HG03060 (cell line): ENCODE data around the gene KIAA1217.

Experiments used
- ATAC-seq: cut with Tn5 transposase; IDR thresholded peaks from one replicate; pipeline ENCODE4 v1.9.1; 2021; ENCODE audit warnings: low read depth, moderate number of reproducible peaks; ENCODE audit not compliant: unreplicated experiment

KIAA1217 gene

GRCh38 chr10:24455447-24455846, 246.5 kb downstream of the KIAA1217 start:
- no peak for ATAC-seq

GRCh38 chr10:24456322-24456721, 247.4 kb downstream of the KIAA1217 start:
- no peak for ATAC-seq

- ATAC-seq: no peak
These were observed 248.9 kb downstream of the KIAA1217 start for GRCh38 chr10:24457661-24458318.

GRCh38 chr10:24459836-24460235, 250.9 kb downstream of the KIAA1217 start:
- ATAC-seq: no peak

- ATAC-seq: no peak
These were observed 253.4 kb downstream of the KIAA1217 start for GRCh38 chr10:24462291-24462813.

- ATAC-seq: no peak
These were observed 254.1 kb downstream of the KIAA1217 start for GRCh38 chr10:24462889-24463552.

GRCh38 chr10:24463611-24464426, 254.9 kb downstream of the KIAA1217 start:
- ATAC-seq: peak; percentile 48

GRCh38 chr10:24465124-24465874, 256.4 kb downstream of the KIAA1217 start:
- ATAC-seq: no peak

GRCh38 chr10:24465891-24466818, 257.2 kb downstream of the KIAA1217 start:
- no peak for ATAC-seq

GRCh38 chr10:24467136-24467535, 258.2 kb downstream of the KIAA1217 start:
- ATAC-seq: no peak

- no peak for ATAC-seq
These were observed 258.7 kb downstream of the KIAA1217 start for GRCh38 chr10:24467605-24468004.

- ATAC-seq: no peak
These were observed 259.4 kb downstream of the KIAA1217 start for GRCh38 chr10:24468281-24468751.

- no peak for ATAC-seq
These were observed 261.1 kb downstream of the KIAA1217 start for GRCh38 chr10:24469993-24470392.

GRCh38 chr10:24475598-24475997, 266.7 kb downstream of the KIAA1217 start:
- ATAC-seq: no peak

GRCh38 chr10:24476913-24477701, 268.2 kb downstream of the KIAA1217 start:
- ATAC-seq: no peak

GRCh38 chr10:24477915-24478314, 269.0 kb downstream of the KIAA1217 start:
- ATAC-seq: no peak

- no peak for ATAC-seq
These were observed 270.9 kb downstream of the KIAA1217 start for GRCh38 chr10:24479806-24480205.

- ATAC-seq: no peak
These were observed 271.5 kb downstream of the KIAA1217 start for GRCh38 chr10:24480447-24480846.
